GM21526 (cell line): ENCODE data around the gene GREB1L.

ENCODE experiments used
- ATAC-seq: cut with Tn5 transposase; IDR thresholded peaks from one replicate; pipeline ENCODE4 v1.9.1; 2021; ENCODE audit warnings: moderate library complexity; ENCODE audit not compliant: unreplicated experiment, low FRiP score

GREB1L gene

GRCh38 chr18:21443776-21444464 lies 201.9 kb downstream of the GREB1L start:
- no peak for ATAC-seq

- no peak for ATAC-seq
These were observed 202.6 kb downstream of the GREB1L start for GRCh38 chr18:21444465-21445212.

- no peak for ATAC-seq
These were observed 206.3 kb downstream of the GREB1L start for GRCh38 chr18:21448299-21448698.

GRCh38 chr18:21449367-21450290 lies 207.6 kb downstream of the GREB1L start:
- ATAC-seq, result no peak

GRCh38 chr18:21450503-21450902 lies 208.5 kb downstream of the GREB1L start:
- ATAC-seq, result no peak

GRCh38 chr18:21450913-21451312 lies 208.9 kb downstream of the GREB1L start:
- no peak for ATAC-seq

GRCh38 chr18:21451851-21452250 lies 209.8 kb downstream of the GREB1L start:
- no peak for ATAC-seq

- no peak for ATAC-seq
These were observed 210.3 kb downstream of the GREB1L start for GRCh38 chr18:21452276-21452780.

- no peak for ATAC-seq
These were observed 210.9 kb downstream of the GREB1L start for GRCh38 chr18:21452796-21453510.

GRCh38 chr18:21453511-21453901 lies 211.5 kb downstream of the GREB1L start:
- no peak for ATAC-seq

- no peak for ATAC-seq
These were observed 212.7 kb downstream of the GREB1L start for GRCh38 chr18:21454725-21455124.

GRCh38 chr18:21456428-21457178 lies 214.6 kb downstream of the GREB1L start:
- ATAC-seq, result no peak

- ATAC-seq, result no peak
These were observed 215.1 kb downstream of the GREB1L start for GRCh38 chr18:21457179-21457535.

GRCh38 chr18:21458310-21458709 lies 216.3 kb downstream of the GREB1L start:
- ATAC-seq, result no peak

- no peak for ATAC-seq
These were observed 216.8 kb downstream of the GREB1L start for GRCh38 chr18:21458788-21459187.

GRCh38 chr18:21459706-21460286 lies 217.8 kb downstream of the GREB1L start:
- no peak for ATAC-seq

GRCh38 chr18:21461460-21461859 lies 219.4 kb downstream of the GREB1L start:
- no peak for ATAC-seq

- no peak for ATAC-seq
These were observed 221.7 kb downstream of the GREB1L start for GRCh38 chr18:21463718-21464117.

GRCh38 chr18:21468514-21469164 lies 226.6 kb downstream of the GREB1L start:
- no peak for ATAC-seq
